DND-41 (cell line): Measurements from ENCODE around the gene APOLD1.

ENCODE experiments used
- ATAC-seq: fragments of 200-7000 bp; cut with Tn5 transposase; 3 replicates; pipeline ENCODE4 v1.9.1; 2021; ENCODE audit warnings: low read depth; ENCODE audit not compliant: insufficient read depth
- DNase-seq: peaks from one replicate; pipeline ENCODE4 v3.0.0-alpha.2; 2020
- H2AFZ ChIP-seq: 2 replicates; pipeline ENCODE4 v1.6.0; 2012; ENCODE audit warnings: low read depth, low read length
- H3K27ac ChIP-seq: 2 replicates; pipeline ENCODE4 v1.5.1; 2012; ENCODE audit warnings: low read length, inconsistent platforms
- H3K27me3 ChIP-seq: fragments of 200-600 bp; sonication (generic); 2 replicates; pipeline ENCODE4 v1.6.0; 2012; ENCODE audit warnings: low read length, mild to moderate bottlenecking, inconsistent platforms; ENCODE audit not compliant: insufficient read depth, poor library complexity
- H3K36me3 ChIP-seq: 2 replicates; pipeline ENCODE4 v1.5.1; 2012; ENCODE audit warnings: low read length, inconsistent platforms; ENCODE audit not compliant: insufficient read depth
- H3K4me1 ChIP-seq: 2 replicates; pipeline ENCODE4 v1.5.1; 2012; ENCODE audit warnings: mild to moderate bottlenecking, low read length; ENCODE audit not compliant: insufficient read depth
- H3K4me2 ChIP-seq: 2 replicates; pipeline ENCODE4 v1.6.0; 2012; ENCODE audit warnings: mild to moderate bottlenecking, moderate library complexity, low read length, inconsistent platforms; ENCODE audit not compliant: insufficient read depth
- H3K4me3 ChIP-seq, 2 experiments: fragments of 200-600 bp in 1 of 2; shearing (Covaris generic) in 1 of 2; 2 replicates each; pipeline ENCODE4 v1.5.1; 2012 to 2016; ENCODE audit warnings: inconsistent platforms in 2 of 2, low read length in 2 of 2, mild to moderate bottlenecking in 2 of 2, low read depth in 1 of 2, moderate library complexity in 1 of 2
- H3K79me2 ChIP-seq: 2 replicates; pipeline ENCODE4 v1.6.0; 2012; ENCODE audit warnings: low read length, inconsistent platforms; ENCODE audit not compliant: insufficient read depth
- H3K9ac ChIP-seq: 2 replicates; pipeline ENCODE4 v1.6.0; 2012; ENCODE audit warnings: low read depth, mild to moderate bottlenecking, inconsistent platforms, low read length, moderate library complexity
- H3K9me3 ChIP-seq: 2 replicates; pipeline ENCODE4 v1.5.1; 2012; ENCODE audit warnings: low read length, moderate library complexity, mild to moderate bottlenecking, inconsistent platforms; ENCODE audit not compliant: insufficient read depth, severe bottlenecking
- H4K20me1 ChIP-seq: 2 replicates; pipeline ENCODE4 v1.6.0; 2012; ENCODE audit warnings: low read length; ENCODE audit not compliant: insufficient read depth
- EZH2 ChIP-seq: IDR thresholded peaks from 3 replicates; pipeline ENCODE4 v1.6.1; 2012; ENCODE audit warnings: borderline replicate concordance, low read depth, mild to moderate bottlenecking, moderate library complexity, low read length, inconsistent platforms; ENCODE audit not compliant: severe bottlenecking
- TF ChIP-seq, protein P1 (sequence below): IDR thresholded peaks from 2 replicates; pipeline ENCODE4 v1.5.1; 2012; ENCODE audit warnings: borderline replicate concordance, low read length, moderate library complexity, mild to moderate bottlenecking; ENCODE audit not compliant: poor library complexity, severe bottlenecking; ENCODE audit errors: extremely low read depth

The APOLD1 gene

DNA sequence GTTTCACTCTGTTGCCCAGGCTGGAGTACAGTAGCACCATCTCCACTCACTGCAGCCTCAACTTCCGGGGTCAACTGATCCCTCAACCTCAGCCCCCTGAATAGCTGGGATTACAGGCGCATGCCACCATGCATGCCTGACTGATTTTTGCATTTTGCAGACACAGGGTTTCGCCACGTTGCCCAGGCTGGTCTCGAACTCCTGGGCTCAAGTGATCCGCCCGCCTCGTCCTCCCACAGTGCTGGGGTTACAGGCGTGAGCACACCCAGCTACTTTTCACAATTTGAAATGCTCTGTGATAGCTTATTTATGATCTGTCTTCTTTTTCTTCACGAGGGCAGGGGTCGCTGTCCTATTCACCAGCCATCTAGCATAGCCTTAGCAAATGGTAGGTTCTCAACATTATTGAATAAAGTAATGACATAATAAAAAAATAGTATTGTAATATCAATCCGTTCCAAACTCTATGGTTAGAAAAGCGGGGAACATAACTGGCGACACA lies 27.2 kb downstream of the APOLD1 start:
- H3K79me2 ChIP-seq, result peaks cover 46% of the 10 kb centered on the region
- ATAC-seq (0 out of 3 replicates have a peak, but pooled peaks have one; percentile 2), DNase-seq (no peak)
- H3K4me2 ChIP-seq, result peak overlapping the region; percentile 93; the same call in 1 of the 2 replicates
- TF ChIP-seq, protein P1, sequence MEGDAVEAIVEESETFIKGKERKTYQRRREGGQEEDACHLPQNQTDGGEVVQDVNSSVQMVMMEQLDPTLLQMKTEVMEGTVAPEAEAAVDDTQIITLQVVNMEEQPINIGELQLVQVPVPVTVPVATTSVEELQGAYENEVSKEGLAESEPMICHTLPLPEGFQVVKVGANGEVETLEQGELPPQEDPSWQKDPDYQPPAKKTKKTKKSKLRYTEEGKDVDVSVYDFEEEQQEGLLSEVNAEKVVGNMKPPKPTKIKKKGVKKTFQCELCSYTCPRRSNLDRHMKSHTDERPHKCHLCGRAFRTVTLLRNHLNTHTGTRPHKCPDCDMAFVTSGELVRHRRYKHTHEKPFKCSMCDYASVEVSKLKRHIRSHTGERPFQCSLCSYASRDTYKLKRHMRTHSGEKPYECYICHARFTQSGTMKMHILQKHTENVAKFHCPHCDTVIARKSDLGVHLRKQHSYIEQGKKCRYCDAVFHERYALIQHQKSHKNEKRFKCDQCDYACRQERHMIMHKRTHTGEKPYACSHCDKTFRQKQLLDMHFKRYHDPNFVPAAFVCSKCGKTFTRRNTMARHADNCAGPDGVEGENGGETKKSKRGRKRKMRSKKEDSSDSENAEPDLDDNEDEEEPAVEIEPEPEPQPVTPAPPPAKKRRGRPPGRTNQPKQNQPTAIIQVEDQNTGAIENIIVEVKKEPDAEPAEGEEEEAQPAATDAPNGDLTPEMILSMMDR, result no peak
- H3K9ac ChIP-seq, result no peak overlapping the region
- peaks cover 47% of the 10 kb centered on the region for H3K4me1 ChIP-seq
- peak overlapping the region; percentile 33 for H2AFZ ChIP-seq
- H3K27ac ChIP-seq, result no peak overlapping the region
- H4K20me1 ChIP-seq, result no peaks in the 10 kb centered on the region
- peaks cover 32% of the 10 kb centered on the region for H3K36me3 ChIP-seq
- peak overlapping the region in 1 of 2 experiments; percentile 93; a peak in 1 of 4 replicates for H3K4me3 ChIP-seq
- no peaks in the 10 kb centered on the region for H3K27me3 ChIP-seq
- H3K9me3 ChIP-seq, result no peaks in the 10 kb centered on the region

DNA sequence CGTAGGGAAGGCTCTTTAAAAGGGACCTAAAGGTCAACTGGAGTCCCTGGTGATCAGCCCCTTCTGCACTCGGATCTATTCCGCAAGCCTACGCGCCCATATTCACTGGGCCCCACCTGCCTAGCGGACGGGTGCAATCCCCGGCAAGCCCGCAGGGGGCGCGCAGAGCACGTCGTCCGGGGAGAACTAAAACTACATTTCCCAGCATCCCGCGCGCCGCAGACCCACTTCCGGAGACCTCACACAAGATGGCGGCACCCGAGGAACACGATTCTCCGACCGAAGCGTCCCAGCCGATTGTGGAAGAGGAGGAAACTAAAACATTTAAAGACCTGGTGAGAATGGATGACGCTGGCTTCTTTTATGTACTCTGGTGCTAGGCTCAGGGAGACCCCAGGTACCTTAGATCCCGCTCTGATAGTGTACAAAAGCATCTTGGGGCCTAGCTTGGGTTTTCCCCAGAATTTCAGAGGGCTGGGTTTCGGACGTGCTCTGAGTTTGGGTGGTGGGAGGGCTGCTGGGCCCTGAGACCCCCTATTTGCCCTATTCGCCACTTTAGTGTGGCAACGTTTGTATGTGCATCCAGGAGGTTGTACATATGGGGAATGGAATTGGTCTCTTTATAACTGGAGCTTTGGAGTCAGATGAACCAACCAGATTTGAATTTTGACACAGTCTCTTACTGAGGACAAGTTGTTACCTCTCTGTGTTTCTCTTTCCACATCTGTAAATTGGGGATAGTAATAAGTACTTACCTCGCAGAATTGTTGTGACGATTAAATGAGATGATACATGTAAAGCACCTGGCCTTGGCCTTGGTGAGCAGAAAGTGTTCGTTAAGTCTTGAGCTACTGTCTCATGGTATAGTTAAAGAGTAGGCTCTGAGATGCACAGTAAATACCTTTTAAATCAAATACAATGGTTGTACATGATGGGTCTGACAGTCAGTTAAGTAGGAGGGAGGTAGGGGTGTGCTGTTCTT lies 28.0 kb downstream of the APOLD1 start, which contains the start of gene DDX47:
Gene DDX47 (plus strand): TSS at position 227 of the 982 bp plus-strand sequence. CDS start 22 bp downstream, at position 249.
- Histone ChIP-seq H3K9ac (peak within 1 kb of the TSS; percentile 77), H2AFZ (peak within 1 kb of the TSS; percentile 86), H3K9me3 (no peaks in the 10 kb centered on the region), H3K36me3 (peaks cover 38% of the 10 kb centered on the region), H3K4me3 (peak within 1 kb of the TSS; percentile 93 to 95), H3K4me1 (peaks cover 40% of the 10 kb centered on the region), H3K27me3 (no peaks in the 10 kb centered on the region), H3K4me2 (peak within 1 kb of the TSS; percentile 93), H4K20me1 (no peaks in the 10 kb centered on the region), H3K27ac (peak within 1 kb of the TSS; percentile 79), H3K79me2 (peaks cover 51% of the 10 kb centered on the region)
- ATAC-seq, result peak; percentile 92
- peak; percentile 95 for DNase-seq
- TF ChIP-seq, protein P1, result peak; percentile 98
- no peak for TF ChIP-seq EZH2

- peaks cover 73% of the 10 kb centered on the region for H3K79me2 ChIP-seq
- H3K27ac ChIP-seq, result no peak overlapping the region
- peaks cover 27% of the 10 kb centered on the region for H3K4me1 ChIP-seq
- H3K4me3 ChIP-seq, result no peak overlapping the region
- no peak for TF ChIP-seq EZH2
- TF ChIP-seq, protein P1, result no peak
- no peaks in the 10 kb centered on the region for H3K27me3 ChIP-seq
- DNase-seq, result no peak
- peaks cover 78% of the 10 kb centered on the region for H3K36me3 ChIP-seq
- H3K4me2 ChIP-seq, result no peak overlapping the region
- peaks cover 17% of the 10 kb centered on the region; the same call in 1 of the 2 replicates for H4K20me1 ChIP-seq
- ATAC-seq, result no peak
- H2AFZ ChIP-seq, result no peak overlapping the region
- no peaks in the 10 kb centered on the region for H3K9me3 ChIP-seq
- H3K9ac ChIP-seq, result no peak overlapping the region
Measured at GRCh38 chr12:12817616-12818015, 32.2 kb downstream of the APOLD1 start.
